SK-MEL-5 (cell line): ENCODE data around the gene SRL. TPM values are rescaled to one million over a fixed set of nuclear protein-coding genes. Genes with fewer than 3 reads are reported as not detected.

Experiments used
- DNase-seq: peaks from one replicate; pipeline ENCODE4 v3.0.0-alpha.2; 2016; ENCODE audit warnings: low read depth, low spot score
- in situ Hi-C: cut with HindIII; loops from 2 replicates; pipeline ENCODE4 v1.10.0; 2016; ENCODE audit warnings: low sequenced_read_pairs, high pct_unique_total_duplicates, low pct_unique_long_range_greater_than_20kb
- total RNA-seq: library from RNA; depleted of rRNA; stranded (reverse); fragments of >200 nt; shearing (Covaris generic); gene quantifications from 2 replicates; pipeline ENCODE4 v1.2.3, GENCODE V29; 2014

Gene SRL
- total RNA-seq, 1 experiment from 2014 or later: not detected

DNA sequence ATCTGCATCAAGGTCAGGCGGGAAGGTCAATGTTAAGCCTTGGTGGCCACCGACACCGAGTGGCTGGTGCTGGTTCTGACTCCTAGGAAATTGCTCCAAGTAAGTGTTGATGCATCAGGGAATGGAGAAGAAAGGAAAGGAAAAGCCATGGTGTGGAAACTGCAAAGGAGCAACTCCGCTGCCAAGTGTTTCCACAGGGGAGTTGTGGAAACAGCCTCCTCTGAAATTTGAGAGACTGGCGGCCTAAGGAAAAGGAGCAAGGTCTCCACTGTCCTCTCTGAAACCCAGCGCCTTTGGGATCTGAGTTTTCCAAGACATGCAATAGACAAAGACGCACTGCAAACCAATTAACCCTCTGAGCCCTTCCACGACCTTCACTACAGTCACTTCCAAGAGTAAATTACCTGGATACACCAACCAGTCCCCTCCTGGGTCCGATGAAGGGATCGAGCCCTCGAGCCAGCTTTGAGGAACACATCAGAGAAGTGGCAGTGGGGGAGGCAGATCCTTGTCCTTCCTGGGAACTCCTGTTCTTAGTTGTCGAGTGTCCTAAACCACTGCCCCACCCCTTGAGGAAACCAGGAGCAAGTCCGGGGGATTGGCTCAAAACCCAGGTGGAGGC is 51.1 kb downstream of the SRL start:
- DNase-seq: no peak
- in situ Hi-C loops: no loop called here

DNA sequence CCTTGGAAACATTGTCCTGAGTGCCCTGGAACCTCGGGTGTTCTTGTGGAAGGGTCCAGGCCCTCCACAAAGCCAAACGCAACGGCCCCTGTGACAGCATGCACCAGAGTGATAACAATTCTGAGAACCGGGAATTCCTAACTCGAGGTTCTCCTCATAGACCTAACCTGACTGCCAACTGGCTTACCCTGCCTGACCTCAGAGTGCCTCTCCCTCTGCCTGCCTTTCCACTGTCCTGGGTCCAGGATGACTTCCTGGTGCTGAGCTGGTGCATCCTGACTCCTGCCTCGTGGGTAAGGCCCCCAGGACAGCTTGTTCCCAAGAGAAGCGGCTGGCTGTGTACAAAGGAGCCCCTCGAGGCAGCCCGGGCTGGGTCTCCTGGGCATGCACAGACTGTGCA is 51.8 kb downstream of the SRL start:
- no peak for DNase-seq
- in situ Hi-C loops: no loop called here

DNA sequence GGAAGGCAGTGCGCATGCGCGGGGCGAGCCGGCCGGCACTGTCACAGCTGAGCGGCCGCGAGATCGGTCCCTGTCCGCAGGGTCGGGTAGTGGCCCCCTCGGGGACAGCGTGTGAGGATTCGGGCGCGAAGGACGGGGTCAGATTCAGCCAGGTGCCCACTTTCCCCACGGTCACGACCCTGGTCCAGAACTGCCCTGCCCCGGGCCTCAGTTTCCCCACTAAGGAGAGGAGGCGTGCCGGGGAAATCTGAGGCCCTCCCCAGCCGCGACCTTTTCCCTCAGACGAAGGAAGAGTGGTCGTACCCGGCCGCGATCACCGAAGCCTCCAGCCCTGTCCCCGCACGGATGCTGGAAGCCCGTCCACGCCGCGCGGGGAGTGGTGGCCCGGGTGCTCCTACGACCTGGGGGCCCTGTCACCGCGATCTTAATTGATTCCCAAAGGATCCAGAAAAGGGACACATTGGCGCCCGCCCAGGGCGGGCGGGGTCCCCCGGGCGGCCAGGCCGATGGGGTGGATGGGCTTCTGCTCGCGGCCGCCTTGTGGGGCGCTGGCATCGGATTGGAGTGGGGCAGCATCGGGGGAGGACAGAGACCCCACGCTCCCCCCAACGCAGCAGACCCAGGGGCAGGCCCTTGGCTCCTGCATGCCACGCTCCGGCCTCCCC is 57.7 kb downstream of the SRL start:
- in situ Hi-C loops: no loop called here
- no peak for DNase-seq

DNA sequence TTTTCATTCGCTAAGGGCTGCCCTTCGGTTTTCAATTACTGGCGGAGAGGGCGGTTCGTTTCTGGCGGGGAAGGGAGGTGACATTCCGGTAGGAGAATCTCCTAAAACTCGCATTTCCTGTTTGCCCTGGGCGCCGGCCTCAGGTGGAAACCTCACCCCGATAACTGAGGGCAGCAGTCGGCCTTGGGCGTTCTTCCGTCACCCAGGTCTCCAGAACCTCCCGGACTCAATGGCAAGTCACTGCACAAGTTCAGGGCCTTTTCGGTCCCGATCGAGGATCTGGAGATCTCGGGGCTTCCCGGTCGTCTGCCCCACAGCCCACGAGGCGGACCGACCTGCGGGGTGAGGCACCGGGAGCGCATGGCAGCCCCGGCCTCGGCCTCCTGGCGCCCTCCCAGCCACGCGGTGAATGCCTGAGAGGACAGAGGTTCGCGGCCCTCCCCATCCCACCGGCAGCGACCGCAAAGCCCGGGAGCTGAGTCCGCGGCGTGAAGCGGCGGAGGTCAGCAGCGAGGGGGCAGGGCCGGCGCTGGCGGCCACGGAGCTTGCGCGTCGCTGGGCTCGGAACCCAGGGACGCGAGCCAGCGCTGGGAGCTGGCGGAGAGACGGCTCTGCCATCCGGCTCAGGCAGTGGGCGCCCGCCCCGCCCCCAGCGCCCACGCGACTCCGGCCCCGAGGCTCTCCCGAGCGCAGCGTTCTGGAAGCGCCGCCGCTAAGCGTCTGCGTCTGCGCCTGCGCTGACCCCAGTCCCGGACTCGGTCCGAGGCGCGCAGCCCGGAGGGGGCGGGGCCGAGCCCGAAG is 58.4 kb downstream of the SRL start:
- DNase-seq: peak; percentile 93

DNA sequence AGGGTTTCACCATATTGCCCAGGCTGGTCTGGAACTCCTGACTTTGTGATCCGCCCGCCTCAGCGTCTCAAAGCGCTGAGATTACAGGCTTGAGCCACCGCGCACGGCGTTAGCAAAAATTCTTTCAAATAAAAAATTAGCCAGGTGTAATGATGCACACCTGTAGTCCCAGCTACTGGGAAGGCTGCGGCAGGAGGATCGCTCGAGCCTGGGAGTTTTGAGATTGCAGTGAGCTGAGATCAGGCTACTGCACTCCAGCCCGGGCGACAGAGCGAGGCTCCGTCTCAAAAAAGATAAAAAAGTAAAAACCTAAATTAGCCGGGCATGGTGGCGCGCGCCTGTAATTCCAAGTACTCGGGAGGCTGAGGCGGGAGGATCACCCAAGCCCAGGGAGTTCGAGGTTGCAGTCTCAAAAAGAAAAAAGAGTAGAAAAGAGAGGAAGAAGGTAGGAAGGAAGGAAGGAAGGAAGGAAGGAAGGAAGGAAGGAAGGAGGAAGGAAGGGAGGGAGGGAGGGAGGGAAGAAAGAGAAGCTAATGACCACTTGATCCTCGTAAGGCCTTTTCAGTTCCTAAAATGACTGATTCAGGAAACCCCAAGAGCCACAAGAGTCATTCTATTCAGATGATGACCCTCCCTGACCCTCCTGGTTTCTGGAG is 59.2 kb downstream of the SRL start:
- no peak for DNase-seq
- in situ Hi-C loops: no loop called here

More for the DNA sequence above, 58.4 kb downstream of the SRL start:
- in situ Hi-C loops: no loop called here

DNA sequence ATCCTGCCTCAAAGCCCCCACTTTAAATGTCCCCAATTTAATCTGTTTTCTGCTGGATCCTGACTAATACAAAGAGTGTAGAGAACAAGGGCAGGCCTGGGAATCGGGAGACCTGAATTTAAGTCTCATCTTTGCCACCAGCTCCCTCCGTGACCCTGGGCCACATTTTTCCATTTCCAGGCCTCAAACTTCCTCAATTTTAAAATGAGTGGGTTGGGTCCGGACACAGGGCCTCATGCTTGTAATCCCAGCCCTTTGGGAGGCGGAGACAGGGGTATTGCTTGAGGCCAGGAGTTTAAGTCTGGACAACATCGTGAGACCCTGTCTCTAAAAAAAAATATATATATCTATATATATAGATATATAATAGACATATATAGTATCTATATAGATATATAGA is 61.4 kb downstream of the SRL start:
- DNase-seq: no peak
- in situ Hi-C loops: no loop called here

DNA sequence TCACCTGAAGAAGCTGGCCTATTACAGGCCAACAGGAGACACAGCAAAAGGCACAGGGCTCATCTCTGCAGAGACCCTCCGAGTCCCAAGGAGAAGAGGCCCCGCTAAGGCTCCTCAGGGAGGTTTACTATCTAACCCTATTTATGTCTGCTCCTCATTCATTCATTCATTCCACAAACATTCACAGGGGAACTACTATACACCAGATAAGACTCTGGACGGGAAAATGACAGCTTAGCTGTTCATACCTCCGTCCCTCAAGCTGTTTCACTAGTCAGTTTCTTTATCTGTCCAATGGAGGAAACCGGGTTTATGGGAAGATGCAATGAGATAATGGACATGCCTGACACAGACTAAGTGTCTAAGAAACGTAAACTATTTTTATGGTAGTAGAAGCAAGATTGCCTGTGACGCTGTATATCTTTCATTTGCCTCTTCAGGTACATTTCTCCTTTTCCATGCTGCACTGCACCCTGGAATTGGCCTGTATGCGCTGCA is 62.1 kb downstream of the SRL start:
- in situ Hi-C loops: no loop called here
- no peak for DNase-seq

DNA sequence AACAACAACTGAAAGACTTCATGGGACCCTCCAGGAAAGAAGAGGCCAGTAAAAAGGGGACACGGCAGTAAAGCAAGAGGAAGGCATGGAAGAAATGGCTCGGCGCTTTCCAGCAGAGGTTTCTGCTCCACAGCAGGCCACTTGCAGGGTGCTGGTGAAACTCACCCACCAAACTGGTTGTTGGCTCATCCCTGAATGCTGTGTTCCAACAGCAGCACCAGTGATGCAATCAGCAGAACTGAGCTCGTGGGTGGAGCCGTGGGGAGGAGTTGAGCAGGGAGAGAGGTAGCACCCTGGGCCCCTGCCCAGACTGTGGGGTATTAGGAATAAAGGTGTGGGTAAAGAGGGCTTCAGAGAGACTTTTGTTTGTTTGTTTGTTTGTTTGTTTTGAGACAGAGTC is 62.9 kb downstream of the SRL start:
- DNase-seq: no peak
- in situ Hi-C loops: no loop called here

DNA sequence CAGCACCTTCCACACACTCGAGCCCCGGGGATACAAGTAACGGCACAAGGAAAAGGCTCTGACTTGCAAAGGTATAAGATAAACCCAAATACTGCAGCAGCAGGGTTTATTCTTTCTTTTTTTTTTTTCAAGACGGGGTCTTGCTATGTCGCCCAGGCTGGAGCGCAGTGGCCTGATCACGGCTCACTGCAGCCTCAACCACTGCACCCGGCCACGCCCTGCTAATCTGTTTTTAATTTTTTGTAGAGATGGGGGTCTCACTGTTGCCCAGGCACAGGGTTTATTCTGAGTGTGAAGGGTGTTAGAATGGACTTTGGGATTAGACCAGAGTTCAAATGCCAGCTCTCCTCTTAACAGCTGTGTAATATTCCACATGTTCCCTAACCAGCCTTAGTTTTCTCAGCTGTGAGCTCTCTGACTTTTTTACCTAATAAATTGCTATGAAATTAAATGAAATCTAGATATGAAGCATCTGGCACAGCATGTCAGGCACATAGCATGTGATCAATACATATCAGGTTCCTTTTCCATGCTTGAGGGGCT is 63.3 kb downstream of the SRL start:
- no peak for DNase-seq
- in situ Hi-C loops: no loop called here

DNA sequence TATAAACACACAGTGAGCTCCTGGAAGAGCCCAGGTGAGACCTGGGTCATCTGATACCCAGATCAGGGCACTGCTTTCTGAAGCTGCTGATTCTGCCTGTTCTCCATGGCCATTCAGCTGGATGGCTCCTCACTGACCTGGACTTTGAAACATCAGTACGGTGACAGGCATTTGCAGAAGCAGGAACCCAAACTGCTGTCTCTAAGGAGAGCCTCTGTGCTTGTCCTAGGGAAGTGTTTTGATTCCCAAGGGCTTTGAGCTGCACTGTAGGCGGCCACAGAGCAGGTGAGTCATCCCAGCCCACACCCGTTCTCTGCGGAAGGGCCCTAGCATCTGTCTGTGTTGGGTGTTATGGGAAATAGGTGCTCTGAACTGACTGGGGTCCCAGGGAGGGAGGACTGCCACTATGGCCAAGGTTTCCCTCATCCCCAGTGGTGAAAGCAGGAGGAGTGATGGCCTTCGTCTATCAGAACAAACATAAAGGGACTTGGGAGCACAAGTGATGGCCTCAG is 64.9 kb downstream of the SRL start:
- in situ Hi-C loops: no loop called here
- no peak for DNase-seq

DNA sequence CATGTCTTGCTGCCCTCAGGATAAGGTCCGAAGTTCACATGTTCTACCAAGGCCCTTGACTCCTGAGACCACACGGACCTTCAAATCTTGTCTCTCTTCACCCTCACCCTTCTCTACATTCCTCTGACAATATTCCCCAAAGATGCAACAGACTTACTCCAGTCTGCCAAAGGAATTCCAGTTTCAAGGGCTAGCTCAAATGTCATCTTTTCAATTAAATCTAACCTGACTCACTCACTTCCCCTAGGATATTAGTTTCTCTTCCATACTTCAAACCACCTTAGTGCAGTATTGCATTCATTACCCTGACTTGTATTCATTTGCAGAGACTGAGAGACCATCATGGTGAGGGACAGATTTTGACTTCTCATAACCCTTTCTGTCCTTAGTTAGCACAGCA is 66.0 kb downstream of the SRL start:
- DNase-seq: no peak
- in situ Hi-C loops: no loop called here

DNA sequence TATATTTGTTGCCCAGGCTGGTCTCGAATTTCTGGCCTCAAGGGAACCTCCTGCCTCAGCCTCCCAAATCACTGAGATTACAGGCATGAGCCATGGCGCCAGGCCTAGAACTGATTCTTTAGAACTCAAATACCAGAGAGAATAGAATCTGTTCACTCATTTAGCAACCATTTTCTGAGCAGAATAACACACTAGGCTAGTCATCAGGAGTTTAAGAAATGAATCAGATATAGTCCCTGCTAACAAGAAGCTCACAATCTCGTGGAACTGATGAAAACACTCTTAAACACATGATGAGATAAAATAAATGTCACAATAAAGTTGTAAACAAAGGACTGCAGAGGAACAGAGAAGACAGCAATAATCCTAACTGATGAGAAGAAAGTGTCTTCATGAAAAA is 69.8 kb downstream of the SRL start:
- in situ Hi-C loops: no loop called here
- DNase-seq: no peak

DNA sequence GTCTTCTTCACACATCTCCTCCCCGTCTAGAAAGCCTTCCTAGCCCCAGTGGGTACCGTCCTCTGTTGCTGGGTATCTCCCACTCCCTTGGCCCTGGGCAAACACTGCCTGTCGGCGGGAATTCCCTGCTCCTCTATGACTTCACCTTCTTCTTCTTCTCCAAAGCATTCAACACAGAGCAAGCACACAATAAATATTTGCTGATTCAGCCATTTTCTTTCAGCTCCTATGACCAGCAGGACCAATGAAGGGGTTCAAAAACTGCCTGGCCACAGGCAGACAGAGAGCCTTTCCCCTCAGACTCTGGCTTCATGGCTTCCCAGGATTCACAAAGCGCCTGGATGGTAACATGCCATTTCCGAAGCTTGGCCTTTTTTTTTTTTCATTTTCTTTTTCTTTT is 72.5 kb downstream of the SRL start:
- DNase-seq: no peak
- in situ Hi-C loops: no loop called here

DNA sequence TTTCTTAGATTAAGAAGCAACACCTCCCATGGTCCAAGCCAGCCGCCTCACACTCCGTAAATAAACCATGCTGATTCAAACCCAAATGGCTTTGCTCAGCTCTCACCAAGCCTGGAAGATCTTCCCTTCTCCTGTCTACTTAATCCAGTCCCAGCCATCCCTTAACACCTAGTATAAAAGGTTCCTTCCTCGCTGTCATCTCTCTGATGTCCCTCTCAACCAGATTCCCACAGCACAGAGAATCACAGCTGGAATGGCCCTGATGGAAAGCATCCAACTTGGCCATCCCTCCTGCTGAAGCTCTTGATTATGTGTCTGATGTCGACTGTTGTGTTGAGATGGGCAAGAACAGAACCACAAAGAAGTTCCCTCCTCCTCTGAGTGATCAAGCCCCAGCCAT is 75.1 kb downstream of the SRL start:
- in situ Hi-C loops: no loop called here
- no peak for DNase-seq

DNA sequence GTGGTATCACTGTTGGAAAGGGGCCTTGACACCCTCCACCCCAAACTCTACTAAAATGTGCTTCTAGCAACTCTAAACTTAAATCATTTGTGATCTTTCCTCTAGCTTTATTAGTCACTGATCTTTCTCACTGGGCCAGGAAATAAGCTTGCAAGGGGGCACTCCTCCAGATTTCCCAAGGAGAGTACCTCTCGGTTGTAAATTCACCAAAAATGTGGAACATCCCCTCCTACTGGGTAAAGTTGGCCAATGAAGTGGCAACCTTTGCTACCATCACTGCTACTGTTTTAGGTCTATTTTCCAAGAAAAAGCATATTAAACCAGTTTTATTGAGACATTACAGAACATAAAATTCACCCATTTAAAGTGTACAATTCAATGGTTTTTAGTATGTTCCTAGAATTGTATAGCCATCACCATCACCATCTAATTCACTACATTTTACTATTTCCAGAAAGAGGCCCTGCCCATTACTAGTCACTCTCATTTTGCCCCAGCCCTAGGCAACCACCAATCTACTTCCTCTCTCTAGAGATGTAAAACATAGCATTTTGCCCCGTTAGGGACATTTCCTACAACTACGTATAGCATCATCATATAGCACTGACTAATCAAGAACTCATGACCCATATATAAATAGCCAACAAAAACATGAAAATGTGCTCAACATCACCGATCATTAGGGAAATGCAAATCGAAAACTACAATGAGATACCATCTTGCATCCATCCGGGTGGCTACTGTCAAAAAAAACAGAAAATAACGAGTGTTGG is 81.0 kb downstream of the SRL start:
- DNase-seq: no peak
- in situ Hi-C loops: no loop called here

DNA sequence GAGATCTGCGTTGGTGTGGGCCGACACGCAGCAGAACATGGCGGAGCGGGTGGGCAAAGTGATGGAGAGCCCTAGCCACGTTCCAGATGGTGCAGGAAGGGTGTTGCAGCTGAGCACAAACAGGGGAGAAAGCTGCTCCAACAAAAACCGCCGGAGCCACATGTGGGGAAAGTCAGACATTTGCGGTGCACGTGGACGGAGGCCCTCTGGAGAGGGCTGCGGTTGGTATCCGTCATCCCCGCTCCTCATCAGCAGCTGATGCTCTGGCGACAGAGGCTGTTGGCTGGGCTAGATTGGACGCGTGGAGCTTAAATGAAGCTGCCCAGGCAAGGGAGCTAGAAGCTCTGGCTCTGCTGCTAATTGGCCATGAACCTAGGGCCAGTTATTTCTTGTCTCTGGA is 82.2 kb downstream of the SRL start:
- no peak for DNase-seq
- in situ Hi-C loops: no loop called here
